ENCODE data around the gene EFNB2. TPM values are rescaled to one million over a fixed set of nuclear protein-coding genes. Genes with fewer than 3 reads are reported as not detected.

EFNB2 gene
- total and polyA plus RNA-seq, 12 donors, result 9.7 to 21.1 (median 14.3) TPM

DNA sequence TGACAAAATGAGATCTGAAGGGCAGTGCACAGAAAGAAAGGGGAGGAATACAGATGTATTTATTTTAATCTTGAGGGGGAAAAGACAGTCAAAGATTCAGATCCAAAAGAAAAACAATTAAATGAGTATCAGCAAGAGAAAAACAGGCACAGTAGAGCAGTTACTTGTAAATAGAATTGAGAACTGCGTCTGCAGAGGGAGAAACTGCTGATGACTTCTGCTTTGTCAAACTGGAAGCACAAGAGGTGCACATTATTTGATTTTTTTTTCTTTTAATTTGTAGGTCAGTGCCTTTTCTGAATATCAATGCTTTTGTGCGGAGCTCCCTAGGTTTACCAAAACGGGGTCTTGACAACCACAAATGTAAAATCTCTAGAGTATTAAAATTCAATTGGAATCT, 37.3 kb downstream of the EFNB2 start:
- H3K27ac ChIP-seq, result peak overlapping the region in 5 of 10 donors; percentile 8 to 89 (median 77)
- H3K9me3 ChIP-seq, result no peaks in the 10 kb centered on the region
- no peak for TF ChIP-seq CTCF (IDR thresholded peaks at IDR 0.05)
- 56 to 74% methylated on average over 3 of the region's 3 CpGs for WGBS, 2 donors
- peaks cover 0 to 15% (median 0%) of the 10 kb centered on the region in 7 donors for H3K27me3 ChIP-seq
- ATAC-seq, result no peak
- intact Hi-C loops (cut with DNase I), result loop anchor here in 1 of 10 donors (5.0 kb wide), 1 partner anchor 34 kb away; no protein-coding TSS in a partner anchor
- peaks cover 0 to 87% (median 36%) of the 10 kb centered on the region in 9 donors for H3K4me1 ChIP-seq
- H3K4me3 ChIP-seq, result no peak overlapping the region
- H3K36me3 ChIP-seq, result peaks cover 0 to 25% (median 6%) of the 10 kb centered on the region in 9 donors
- no peak for DNase-seq

GRCh38 chr13:106497079-106497478, 38.4 kb downstream of the EFNB2 start:
- Histone ChIP-seq H3K9me3 (no peaks in the 10 kb centered on the region), H3K27ac (peak overlapping the region in 8 of 10 donors; percentile 64 to 89 (median 69)), H3K27me3 (peaks cover 0 to 23% (median 0%) of the 10 kb centered on the region in 7 donors), H3K36me3 (peaks cover 0 to 36% (median 13%) of the 10 kb centered on the region in 9 donors), H3K4me3 (no peak overlapping the region), H3K4me1 (peaks cover 0 to 90% (median 45%) of the 10 kb centered on the region in 9 donors)
- DNase-seq, result no peak
- 41 to 60% methylated on average over 1 of the region's 1 CpG for WGBS, 2 donors
- TF ChIP-seq CTCF (IDR thresholded peaks at IDR 0.05), result no peak
- intact Hi-C loops (cut with DNase I), result loop anchor here in 1 of 10 donors (5.0 kb wide), 1 partner anchor 35 kb away; no protein-coding TSS in a partner anchor
- ATAC-seq, result no peak

DNA sequence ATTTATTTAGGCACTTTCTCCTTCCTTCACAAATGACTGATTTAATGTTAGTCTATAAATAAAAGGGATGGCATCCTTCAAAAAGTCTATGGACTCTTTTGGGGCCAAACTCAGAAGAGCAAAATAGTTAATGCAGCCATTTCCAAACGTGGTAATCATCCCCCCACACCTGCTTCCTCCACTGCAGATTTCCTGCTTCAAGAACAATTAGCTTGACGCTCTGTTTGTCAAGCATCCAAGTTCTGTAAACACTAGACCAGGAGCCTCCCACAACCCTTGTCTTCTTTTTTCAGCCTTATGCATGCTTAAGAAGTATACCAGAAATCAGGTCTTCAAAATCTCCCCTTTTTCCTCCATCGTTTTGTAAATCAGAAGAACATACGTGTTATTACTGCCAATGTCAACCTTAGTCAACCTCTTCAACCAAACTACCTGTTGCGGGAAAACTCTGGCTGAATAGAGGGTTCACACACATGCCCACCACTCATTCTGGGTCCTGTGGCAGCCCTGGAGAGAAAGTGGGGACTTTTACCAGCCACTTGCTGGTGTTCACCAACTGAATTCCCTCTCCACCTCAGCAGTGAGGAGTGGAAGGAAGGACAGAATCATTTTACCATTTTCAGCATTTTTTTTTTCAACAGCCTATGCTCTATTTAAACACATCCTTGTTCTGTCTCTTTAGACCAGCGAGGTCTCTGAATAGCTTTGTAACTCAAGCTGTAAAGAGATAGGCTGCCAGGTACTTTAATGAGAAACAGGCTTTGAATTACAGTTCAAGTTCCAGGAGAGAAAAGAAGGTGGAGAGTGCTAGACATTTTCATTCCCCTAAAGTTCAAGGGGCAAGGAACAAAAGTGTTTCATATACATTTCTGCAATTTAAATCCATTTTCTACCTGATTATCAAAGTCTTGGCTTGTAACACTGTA, 39.1 kb downstream of the EFNB2 start:
- peak overlapping the region in 1 of 10 donors; percentile 8 for H3K4me3 ChIP-seq

More for the DNA sequence above, 39.1 kb downstream of the EFNB2 start:
- WGBS, 2 donors, result 54 to 76% methylated on average over 6 of the region's 6 CpGs
- peak; percentile 70 to 91 (median 84) for ATAC-seq
- Histone ChIP-seq H3K27ac (peak overlapping the region; percentile 64 to 89 (median 70)), H3K4me1 (peaks cover 0 to 92% (median 53%) of the 10 kb centered on the region in 9 donors), H3K9me3 (no peaks in the 10 kb centered on the region), H3K36me3 (peaks cover 0 to 38% (median 13%) of the 10 kb centered on the region in 9 donors), H3K27me3 (peaks cover 0 to 30% (median 0%) of the 10 kb centered on the region in 7 donors)
- peak in 1 of 2 donors; percentile 83 for DNase-seq
- TF ChIP-seq CTCF (IDR thresholded peaks at IDR 0.05), result no peak
- intact Hi-C loops (cut with DNase I), result loop anchor here in 1 of 10 donors (5.0 kb wide), 1 partner anchor 36 kb away; no protein-coding TSS in a partner anchor
